Progenitor cell of endocrine pancreas (in vitro differentiated cells): ENCODE measurements around the gene AFG3L2. TPM values are rescaled to one million over a fixed set of nuclear protein-coding genes. Genes with fewer than 3 reads are reported as not detected.

Source experiments
- DNase-seq: peaks from one replicate; pipeline ENCODE4 v3.0.0; 2021; ENCODE audit warnings: low spot score; ENCODE audit not compliant: unreplicated experiment
- H3K27ac Mint-ChIP-seq: 2 replicates; pipeline ENCODE4 v1.8.0; 2021; ENCODE audit warnings: mild to moderate bottlenecking, moderate library complexity, mixed read lengths
- H3K27me3 Mint-ChIP-seq: 2 replicates; pipeline ENCODE4 v1.8.0; 2021; ENCODE audit warnings: mixed read lengths
- H3K36me3 Mint-ChIP-seq: 2 replicates; pipeline ENCODE4 v1.8.0; 2022; ENCODE audit warnings: mixed read lengths; ENCODE audit not compliant: insufficient read depth
- H3K4me1 Mint-ChIP-seq: 2 replicates; pipeline ENCODE4 v1.8.0; 2021; ENCODE audit warnings: low read depth, mixed read lengths
- H3K4me3 Mint-ChIP-seq: 2 replicates; pipeline ENCODE4 v1.8.0; 2021; ENCODE audit warnings: low read depth, mild to moderate bottlenecking, moderate library complexity, mixed read lengths
- H3K9me3 Mint-ChIP-seq: 2 replicates; pipeline ENCODE4 v1.8.0; 2021; ENCODE audit warnings: low read depth, mixed read lengths
- CTCF ChIP-seq: fragments of 200-600 bp; sonication (generic); IDR thresholded peaks from one replicate; pipeline ENCODE4 v1.5.0; 2021; ENCODE audit warnings: antibody characterized with exemption, mild to moderate bottlenecking; ENCODE audit not compliant: unreplicated experiment
- total RNA-seq: library from RNA; stranded (reverse); gene quantifications from 2 replicates; pipeline ENCODE4 v1.2.1, GENCODE V29; 2021

AFG3L2 gene
- total RNA-seq, 1 donor from 2014 or later: 44.6 TPM

- H3K4me1 Mint-ChIP-seq: no peaks in the 10 kb centered on the region
- H3K27me3 Mint-ChIP-seq: no peaks in the 10 kb centered on the region
- H3K27ac Mint-ChIP-seq: no peak overlapping the region
- no peak for TF ChIP-seq CTCF
- no peak for DNase-seq
- no peaks in the 10 kb centered on the region for H3K9me3 Mint-ChIP-seq
- no peak overlapping the region for H3K4me3 Mint-ChIP-seq
- H3K36me3 Mint-ChIP-seq: peaks cover 18% of the 10 kb centered on the region
Measured at GRCh38 chr18:12361770-12362378, 15.2 kb downstream of the AFG3L2 start.

GRCh38 chr18:12359515-12359927 is 17.5 kb downstream of the AFG3L2 start:
- no peak for TF ChIP-seq CTCF
- DNase-seq: no peak
- H3K27ac Mint-ChIP-seq: no peak overlapping the region
- H3K4me1 Mint-ChIP-seq: no peaks in the 10 kb centered on the region
- no peaks in the 10 kb centered on the region for H3K27me3 Mint-ChIP-seq
- H3K9me3 Mint-ChIP-seq: no peaks in the 10 kb centered on the region
- H3K4me3 Mint-ChIP-seq: no peak overlapping the region
- peaks cover 21% of the 10 kb centered on the region for H3K36me3 Mint-ChIP-seq

DNA sequence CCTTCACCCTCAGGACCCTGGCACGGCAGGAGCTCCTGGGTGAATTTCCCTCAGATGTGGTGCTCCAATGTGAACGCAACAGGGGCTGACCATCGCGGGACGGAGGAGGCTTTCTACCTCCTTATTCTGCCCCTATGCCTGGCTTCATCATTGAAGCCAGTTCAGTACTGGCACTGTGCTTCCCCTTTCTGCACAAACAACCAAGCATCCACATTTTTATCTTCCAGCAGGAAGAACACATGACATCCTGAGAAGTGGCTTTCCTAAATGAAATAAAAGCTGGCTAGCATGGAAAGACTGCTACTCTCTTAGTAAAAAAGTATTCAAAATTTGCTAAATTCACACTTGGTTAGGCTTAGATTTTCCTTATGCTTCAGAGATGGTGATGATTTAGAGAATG is 24.8 kb downstream of the AFG3L2 start:
- Mint-ChIP-seq H3K27me3 (no peaks in the 10 kb centered on the region), H3K36me3 (peaks cover 28% of the 10 kb centered on the region), H3K27ac (no peak overlapping the region), H3K4me3 (no peak overlapping the region), H3K9me3 (no peaks in the 10 kb centered on the region), H3K4me1 (no peaks in the 10 kb centered on the region)
- no peak for TF ChIP-seq CTCF
- DNase-seq: no peak

DNA sequence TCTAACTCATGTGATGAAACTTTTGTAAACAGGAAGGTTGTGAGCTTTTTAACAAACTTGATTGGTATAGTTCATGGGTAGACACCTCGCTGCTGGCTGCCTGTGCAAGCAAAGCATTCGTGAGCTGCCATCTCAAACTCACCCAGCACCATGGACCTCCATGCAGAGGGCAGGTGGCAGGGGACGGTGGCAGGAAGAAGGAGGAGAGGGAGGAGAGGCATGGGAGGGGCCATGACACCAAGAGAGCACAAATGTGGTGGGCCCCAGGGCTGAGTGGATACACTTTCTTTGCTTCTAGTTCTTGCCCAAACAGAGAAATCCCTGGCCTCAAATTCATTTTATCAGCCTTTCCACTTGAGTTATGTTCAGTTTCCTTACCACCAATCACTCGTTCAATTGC is 29.1 kb downstream of the AFG3L2 start:
- Mint-ChIP-seq H3K27ac (no peak overlapping the region), H3K36me3 (peaks cover 30% of the 10 kb centered on the region), H3K4me1 (no peaks in the 10 kb centered on the region), H3K4me3 (no peak overlapping the region), H3K27me3 (no peaks in the 10 kb centered on the region), H3K9me3 (no peaks in the 10 kb centered on the region)
- no peak for DNase-seq
- no peak for TF ChIP-seq CTCF

DNA sequence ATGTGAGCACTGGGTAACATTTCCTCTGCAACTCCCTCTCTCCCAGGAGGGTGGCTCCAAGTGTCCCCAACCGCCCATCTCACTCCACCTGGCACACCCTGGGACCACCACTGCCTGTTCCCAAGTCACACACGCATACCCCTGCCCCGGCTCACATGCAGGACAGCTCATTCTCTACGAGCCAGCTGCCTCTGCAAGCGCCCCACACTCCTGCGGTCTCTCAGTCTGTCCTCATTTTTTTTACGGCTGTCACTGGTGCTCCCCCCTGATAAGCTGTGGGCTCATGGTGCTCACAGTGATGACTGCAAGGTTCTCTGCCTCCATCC is 30.8 kb downstream of the AFG3L2 start:
- no peak for TF ChIP-seq CTCF
- DNase-seq: no peak
- H3K4me3 Mint-ChIP-seq: no peak overlapping the region
- H3K27ac Mint-ChIP-seq: no peak overlapping the region
- H3K4me1 Mint-ChIP-seq: no peaks in the 10 kb centered on the region
- no peaks in the 10 kb centered on the region for H3K9me3 Mint-ChIP-seq
- H3K36me3 Mint-ChIP-seq: peaks cover 38% of the 10 kb centered on the region
- H3K27me3 Mint-ChIP-seq: no peaks in the 10 kb centered on the region
